ENCODE measurements around the gene NDP.

The NDP gene

DNA sequence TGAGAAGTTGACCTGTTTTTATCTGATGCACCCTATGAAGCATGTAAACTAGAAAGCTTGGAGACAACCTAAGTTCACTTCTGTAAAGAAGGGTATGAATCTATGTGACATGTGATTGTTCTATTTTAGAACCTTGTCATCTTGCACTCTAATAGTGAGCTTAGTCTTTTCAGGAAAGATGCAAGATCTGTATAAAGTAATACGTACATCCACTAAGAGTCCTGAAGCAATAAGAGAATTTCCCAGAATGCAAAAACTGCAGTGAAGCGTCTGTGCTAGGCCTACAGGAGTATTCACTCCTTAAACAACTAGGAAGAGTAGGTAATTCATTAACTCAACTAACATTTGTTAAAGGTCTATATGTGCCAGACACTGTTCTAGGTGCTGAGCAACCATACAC, 23.3 kb upstream of the NDP start:
- no peak for DNase-seq (ENCODE audit: low read depth)
- TF ChIP-seq, protein P1, sequence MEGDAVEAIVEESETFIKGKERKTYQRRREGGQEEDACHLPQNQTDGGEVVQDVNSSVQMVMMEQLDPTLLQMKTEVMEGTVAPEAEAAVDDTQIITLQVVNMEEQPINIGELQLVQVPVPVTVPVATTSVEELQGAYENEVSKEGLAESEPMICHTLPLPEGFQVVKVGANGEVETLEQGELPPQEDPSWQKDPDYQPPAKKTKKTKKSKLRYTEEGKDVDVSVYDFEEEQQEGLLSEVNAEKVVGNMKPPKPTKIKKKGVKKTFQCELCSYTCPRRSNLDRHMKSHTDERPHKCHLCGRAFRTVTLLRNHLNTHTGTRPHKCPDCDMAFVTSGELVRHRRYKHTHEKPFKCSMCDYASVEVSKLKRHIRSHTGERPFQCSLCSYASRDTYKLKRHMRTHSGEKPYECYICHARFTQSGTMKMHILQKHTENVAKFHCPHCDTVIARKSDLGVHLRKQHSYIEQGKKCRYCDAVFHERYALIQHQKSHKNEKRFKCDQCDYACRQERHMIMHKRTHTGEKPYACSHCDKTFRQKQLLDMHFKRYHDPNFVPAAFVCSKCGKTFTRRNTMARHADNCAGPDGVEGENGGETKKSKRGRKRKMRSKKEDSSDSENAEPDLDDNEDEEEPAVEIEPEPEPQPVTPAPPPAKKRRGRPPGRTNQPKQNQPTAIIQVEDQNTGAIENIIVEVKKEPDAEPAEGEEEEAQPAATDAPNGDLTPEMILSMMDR (IDR thresholded peaks at IDR 0.05; ENCODE audit: insufficient read depth, low read depth, low read length, missing control alignments): no peak
- H3K4me3 ChIP-seq (ENCODE audit: low read depth, low read length): no peak overlapping the region

DNA sequence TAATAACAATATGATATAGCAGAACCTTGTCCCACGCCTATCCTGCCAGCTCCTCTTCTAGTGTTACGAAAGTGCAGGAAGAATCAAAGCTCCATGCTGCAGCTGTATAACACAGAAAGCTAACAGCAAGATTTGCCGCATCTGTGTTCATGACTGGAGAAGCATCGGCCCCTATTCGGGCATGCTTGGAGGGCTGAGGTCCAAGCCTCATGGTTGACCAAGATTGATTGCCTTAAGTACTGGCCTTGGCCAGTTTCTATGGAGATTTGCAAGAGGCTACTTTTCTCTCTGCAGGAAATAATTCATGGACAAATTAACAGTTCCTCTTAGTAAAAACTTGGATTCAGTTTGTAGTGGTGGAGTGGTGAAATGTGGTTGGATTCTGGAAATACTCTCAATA, 12.9 kb upstream of the NDP start:
- TF ChIP-seq, protein P1 (IDR thresholded peaks at IDR 0.05; ENCODE audit: insufficient read depth, low read depth, low read length, missing control alignments): no peak
- DNase-seq (ENCODE audit: low read depth): no peak
- no peak overlapping the region for H3K4me3 ChIP-seq (ENCODE audit: low read depth, low read length)

DNA sequence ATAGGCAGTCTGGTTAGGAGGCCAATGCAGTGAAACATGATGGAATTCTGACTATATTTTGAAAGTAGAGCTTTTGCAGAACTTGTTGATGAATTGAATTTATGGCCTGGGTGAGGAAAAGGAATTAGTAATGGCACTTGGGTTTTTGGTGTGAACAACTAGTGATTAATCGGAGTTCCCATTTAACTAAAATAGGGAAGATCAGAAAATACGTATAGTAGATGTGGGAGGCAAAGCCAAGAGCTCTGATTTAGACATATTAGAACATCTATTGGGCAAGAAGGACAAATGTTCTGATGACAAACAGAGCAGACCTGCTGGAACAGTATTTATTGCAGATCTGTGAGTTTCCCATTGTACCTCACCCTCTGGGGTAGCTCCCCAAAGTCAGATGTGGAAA, 12.3 kb upstream of the NDP start:
- DNase-seq (ENCODE audit: low read depth): no peak
- TF ChIP-seq, protein P1 (IDR thresholded peaks at IDR 0.05; ENCODE audit: insufficient read depth, low read depth, low read length, missing control alignments): no peak
- H3K4me3 ChIP-seq (ENCODE audit: low read depth, low read length): no peak overlapping the region

GRCh38 chrX:43978226-43978625, 5.0 kb upstream of the NDP start:
- DNase-seq (ENCODE audit: low read depth): no peak
- TF ChIP-seq, protein P1 (IDR thresholded peaks at IDR 0.05; ENCODE audit: insufficient read depth, low read depth, low read length, missing control alignments): no peak

DNA sequence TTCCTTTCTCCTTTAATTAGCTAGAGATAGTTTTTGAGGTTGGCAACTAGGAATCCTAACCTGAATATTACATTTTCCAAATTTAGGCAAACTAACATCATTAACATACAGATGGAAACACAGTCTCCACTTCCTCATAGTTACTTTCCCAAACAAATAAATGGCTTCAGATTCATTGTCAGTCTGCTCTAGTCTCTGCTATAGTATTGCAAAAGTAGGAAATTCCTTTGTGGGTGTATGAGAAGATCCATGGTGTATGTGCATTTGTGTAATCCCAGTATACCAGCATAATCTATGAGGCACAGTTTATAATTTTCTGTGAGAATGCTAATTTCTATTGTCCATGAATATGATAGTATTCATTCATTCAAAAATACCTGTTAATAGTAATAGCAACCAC, 3.0 kb upstream of the NDP start:
- DNase-seq (ENCODE audit: low read depth): no peak

More at GRCh38 chrX:43978226-43978625, 5.0 kb upstream of the NDP start:
- no peak overlapping the region for H3K4me3 ChIP-seq (ENCODE audit: low read depth, low read length)

DNA sequence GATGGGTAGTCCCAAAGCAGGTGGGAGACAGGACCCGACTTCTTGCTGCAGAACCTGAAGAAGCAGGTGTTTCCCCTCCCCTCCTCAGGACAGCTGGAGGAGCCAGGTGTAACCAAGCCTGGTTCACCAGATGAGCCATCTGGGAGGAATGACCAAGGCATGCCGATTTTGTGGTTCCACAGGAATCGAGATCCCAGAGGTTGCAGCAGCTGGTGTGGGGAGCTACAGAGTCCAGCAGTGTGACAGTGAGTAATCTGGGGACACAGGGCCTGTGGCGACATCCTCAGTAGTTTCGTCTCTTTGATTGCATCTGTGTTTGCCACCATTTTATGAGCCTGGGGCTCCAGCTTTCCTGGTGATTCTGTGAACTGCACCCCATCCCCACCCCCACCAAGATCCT, 2.6 kb upstream of the NDP start:
- no peak for DNase-seq (ENCODE audit: low read depth)
- H3K4me3 ChIP-seq (ENCODE audit: low read depth, low read length): no peak overlapping the region
- TF ChIP-seq, protein P1 (IDR thresholded peaks at IDR 0.05; ENCODE audit: insufficient read depth, low read depth, low read length, missing control alignments): no peak

More for the DNA sequence above, 3.0 kb upstream of the NDP start:
- no peak overlapping the region for H3K4me3 ChIP-seq (ENCODE audit: low read depth, low read length)
- TF ChIP-seq, protein P1 (IDR thresholded peaks at IDR 0.05; ENCODE audit: insufficient read depth, low read depth, low read length, missing control alignments): no peak

GRCh38 chrX:43974741-43975465, 1.7 kb upstream of the NDP start:
- no peak for DNase-seq (ENCODE audit: low read depth)
- TF ChIP-seq, protein P1 (IDR thresholded peaks at IDR 0.05; ENCODE audit: insufficient read depth, low read depth, low read length, missing control alignments): no peak
- no peak overlapping the region for H3K4me3 ChIP-seq (ENCODE audit: low read depth, low read length)

Data from GM12865 (cell line).